Measurements from ENCODE around the gene NCBP3.

DNA sequence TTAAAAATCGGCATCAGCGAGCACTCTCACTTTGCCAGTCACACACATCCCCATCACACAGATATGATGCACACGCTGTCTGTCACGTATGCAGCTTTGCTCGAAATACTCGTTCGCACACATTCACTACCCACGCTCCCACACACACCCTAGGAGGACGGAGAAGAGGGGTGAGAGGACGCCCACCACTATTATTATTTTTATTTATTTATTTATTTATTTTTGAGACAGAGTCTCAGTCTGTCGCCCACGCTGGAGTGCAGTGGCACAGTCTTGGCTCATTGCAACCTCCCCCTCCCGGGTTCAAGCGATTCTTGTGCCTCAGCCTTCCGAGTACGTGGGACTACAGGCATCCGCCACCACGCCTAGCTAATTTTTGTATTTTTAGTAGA lies 92.0 kb downstream of the NCBP3 start:
- TF ChIP-seq, protein P1, sequence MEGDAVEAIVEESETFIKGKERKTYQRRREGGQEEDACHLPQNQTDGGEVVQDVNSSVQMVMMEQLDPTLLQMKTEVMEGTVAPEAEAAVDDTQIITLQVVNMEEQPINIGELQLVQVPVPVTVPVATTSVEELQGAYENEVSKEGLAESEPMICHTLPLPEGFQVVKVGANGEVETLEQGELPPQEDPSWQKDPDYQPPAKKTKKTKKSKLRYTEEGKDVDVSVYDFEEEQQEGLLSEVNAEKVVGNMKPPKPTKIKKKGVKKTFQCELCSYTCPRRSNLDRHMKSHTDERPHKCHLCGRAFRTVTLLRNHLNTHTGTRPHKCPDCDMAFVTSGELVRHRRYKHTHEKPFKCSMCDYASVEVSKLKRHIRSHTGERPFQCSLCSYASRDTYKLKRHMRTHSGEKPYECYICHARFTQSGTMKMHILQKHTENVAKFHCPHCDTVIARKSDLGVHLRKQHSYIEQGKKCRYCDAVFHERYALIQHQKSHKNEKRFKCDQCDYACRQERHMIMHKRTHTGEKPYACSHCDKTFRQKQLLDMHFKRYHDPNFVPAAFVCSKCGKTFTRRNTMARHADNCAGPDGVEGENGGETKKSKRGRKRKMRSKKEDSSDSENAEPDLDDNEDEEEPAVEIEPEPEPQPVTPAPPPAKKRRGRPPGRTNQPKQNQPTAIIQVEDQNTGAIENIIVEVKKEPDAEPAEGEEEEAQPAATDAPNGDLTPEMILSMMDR (IDR thresholded peaks at IDR 0.05; ENCODE audit: low read length) = no peak
- no peak for TF ChIP-seq EZH2phosphoT487 (IDR thresholded peaks at IDR 0.05; ENCODE audit: low read length)
- no peak for TF ChIP-seq EZH2 (optimal IDR thresholded peaks at IDR 0.05; ENCODE audit: low read depth, low read length)

Data from MM.1S (cell line).